WI38 (cell line): ENCODE measurements around the gene PDXK.

Source experiments
- H3K4me3 ChIP-seq: 2 replicates; pipeline ENCODE4 v1.5.1; 2011; ENCODE audit warnings: low read depth, mild to moderate bottlenecking, control low read depth, low read length
- CTCF ChIP-seq: IDR thresholded peaks from 2 replicates; pipeline ENCODE4 v1.5.1; 2012; ENCODE audit warnings: low read depth, mild to moderate bottlenecking, control low read depth, low read length

PDXK gene

DNA sequence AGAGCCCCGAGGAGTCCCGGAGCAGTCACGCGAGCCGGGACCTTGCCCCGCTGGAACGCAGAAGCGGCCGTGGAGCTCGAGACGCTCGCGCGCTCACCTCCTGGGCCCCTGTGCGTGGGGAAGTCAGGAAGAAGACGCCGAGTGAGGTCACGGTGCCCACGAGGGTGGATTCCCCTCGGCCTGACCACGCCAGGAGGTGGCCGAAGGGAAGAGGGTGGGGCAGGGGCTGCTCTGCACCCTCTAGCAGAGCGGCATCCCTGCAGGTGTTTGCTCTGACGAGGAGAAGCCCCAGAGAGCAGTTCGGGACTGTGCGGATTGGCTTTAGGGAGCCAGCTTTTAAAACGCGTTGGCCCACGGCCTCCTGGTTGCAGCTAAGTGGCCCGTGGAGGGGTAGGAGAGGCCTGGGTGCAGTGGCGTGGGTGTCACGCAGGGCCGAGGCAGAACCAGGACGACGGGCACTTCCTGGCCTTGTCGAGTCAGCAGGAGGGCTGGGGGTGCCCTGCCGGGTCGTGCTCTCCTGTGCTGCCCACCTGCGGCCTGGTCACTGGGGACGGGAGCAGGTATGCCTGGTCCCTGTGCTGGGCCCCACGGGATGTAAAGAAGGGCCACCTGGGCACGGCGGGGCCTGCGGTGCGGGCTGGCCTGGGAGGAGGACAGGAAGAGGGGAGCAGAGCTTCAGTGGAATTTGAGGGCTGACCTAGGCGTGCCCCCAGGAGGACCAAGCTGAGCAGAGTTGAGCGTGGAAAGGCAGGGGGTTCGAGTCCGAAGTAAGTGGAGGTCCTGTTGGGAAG lies 1.0 kb downstream of the PDXK start:
- TF ChIP-seq CTCF = no peak
- peak overlapping the region; percentile 87 for H3K4me3 ChIP-seq

GRCh38 chr21:43720539-43721166 lies 1.7 kb downstream of the PDXK start:
- H3K4me3 ChIP-seq = peak overlapping the region; percentile 87
- no peak for TF ChIP-seq CTCF

GRCh38 chr21:43721206-43721605 lies 2.3 kb downstream of the PDXK start:
- peak overlapping the region; percentile 87 for H3K4me3 ChIP-seq
- TF ChIP-seq CTCF = no peak

GRCh38 chr21:43721939-43722338 lies 3.0 kb downstream of the PDXK start:
- H3K4me3 ChIP-seq = no peak overlapping the region
- no peak for TF ChIP-seq CTCF

- no peak for TF ChIP-seq CTCF
- H3K4me3 ChIP-seq = no peak overlapping the region
These were observed 4.7 kb downstream of the PDXK start for GRCh38 chr21:43723648-43724047.

- no peak overlapping the region for H3K4me3 ChIP-seq
- no peak for TF ChIP-seq CTCF
These were observed 8.0 kb downstream of the PDXK start for GRCh38 chr21:43726686-43727518.
